B cell (primary cell): Measurements from ENCODE around the gene SLC6A7.

Source experiments
- EZH2 ChIP-seq: IDR thresholded peaks from 2 replicates; pipeline ENCODE4 v1.6.1; 2012; ENCODE audit warnings: borderline replicate concordance, low read depth, mild to moderate bottlenecking, moderate library complexity, low read length; ENCODE audit not compliant: insufficient read depth, poor library complexity, severe bottlenecking
- TF ChIP-seq, protein P1 (sequence below): fragments of 200-600 bp; IDR thresholded peaks from one replicate; pipeline ENCODE4 v1.8.0; 2022; ENCODE audit warnings: antibody characterized with exemption, mild to moderate bottlenecking

DNA sequence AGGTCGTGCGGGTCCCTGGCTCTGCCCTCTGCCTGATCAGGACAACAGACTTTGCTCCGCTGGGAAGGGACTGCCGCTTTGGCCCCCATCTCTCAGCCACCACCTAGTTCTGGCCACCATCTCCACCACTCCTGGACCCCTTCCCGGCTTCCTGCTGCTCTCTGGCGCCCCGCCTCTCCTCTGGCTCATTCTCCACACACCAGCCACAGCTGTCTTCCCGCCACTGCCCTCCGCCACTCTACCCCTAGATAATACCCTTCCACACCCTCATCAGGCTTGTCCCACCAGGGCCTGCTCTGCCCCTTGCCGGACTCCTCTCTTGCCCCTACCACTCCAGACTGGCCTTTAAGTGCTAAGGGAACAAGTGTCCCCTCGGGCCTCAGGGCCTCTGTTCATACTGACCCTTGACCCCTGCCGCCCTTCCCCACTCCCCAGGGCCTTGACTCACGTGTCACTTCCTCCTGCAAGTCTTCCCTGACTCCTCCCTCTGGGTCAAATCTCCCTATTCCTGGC lies 26.3 kb upstream of the SLC6A7 start:
- TF ChIP-seq, protein P1, sequence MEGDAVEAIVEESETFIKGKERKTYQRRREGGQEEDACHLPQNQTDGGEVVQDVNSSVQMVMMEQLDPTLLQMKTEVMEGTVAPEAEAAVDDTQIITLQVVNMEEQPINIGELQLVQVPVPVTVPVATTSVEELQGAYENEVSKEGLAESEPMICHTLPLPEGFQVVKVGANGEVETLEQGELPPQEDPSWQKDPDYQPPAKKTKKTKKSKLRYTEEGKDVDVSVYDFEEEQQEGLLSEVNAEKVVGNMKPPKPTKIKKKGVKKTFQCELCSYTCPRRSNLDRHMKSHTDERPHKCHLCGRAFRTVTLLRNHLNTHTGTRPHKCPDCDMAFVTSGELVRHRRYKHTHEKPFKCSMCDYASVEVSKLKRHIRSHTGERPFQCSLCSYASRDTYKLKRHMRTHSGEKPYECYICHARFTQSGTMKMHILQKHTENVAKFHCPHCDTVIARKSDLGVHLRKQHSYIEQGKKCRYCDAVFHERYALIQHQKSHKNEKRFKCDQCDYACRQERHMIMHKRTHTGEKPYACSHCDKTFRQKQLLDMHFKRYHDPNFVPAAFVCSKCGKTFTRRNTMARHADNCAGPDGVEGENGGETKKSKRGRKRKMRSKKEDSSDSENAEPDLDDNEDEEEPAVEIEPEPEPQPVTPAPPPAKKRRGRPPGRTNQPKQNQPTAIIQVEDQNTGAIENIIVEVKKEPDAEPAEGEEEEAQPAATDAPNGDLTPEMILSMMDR: no peak
- no peak for TF ChIP-seq EZH2
